HepG2 (cell line): ENCODE data around the gene SLC2A14. TPM values are rescaled to one million over a fixed set of nuclear protein-coding genes. Genes with fewer than 3 reads are reported as not detected.
A peak's percentile ranks its signal among the peaks of the same experiment; 100 is the strongest.
"Not testable (repeated sequence)": the region's sequence is repeated elsewhere in the genome, so short reads cannot be mapped to it uniquely, and the experiment has no call there.

Experiments
- DPF2 ChIP-seq: sonication (generic); formaldehyde crosslinking; IDR thresholded peaks from 2 replicates; pipeline ENCODE4 v1.4.0; 2020; ENCODE audit warnings: mild to moderate bottlenecking, low read depth, missing genetic modification reagents, borderline replicate concordance
- ETV5 ChIP-seq: IDR thresholded peaks from 2 replicates; pipeline ENCODE4 v1.6.1; 2018; ENCODE audit warnings: missing biosample characterization, missing genetic modification reagents, inconsistent platforms, borderline replicate concordance
- FOSL2 ChIP-seq: sonication (generic); formaldehyde crosslinking; IDR thresholded peaks from 2 replicates; pipeline ENCODE4 v1.4.0; 2020; ENCODE audit warnings: missing genetic modification reagents
- FOXA1 ChIP-seq, 2 experiments: fragments of 450-650 bp in 1 of 2; sonication (generic) in 1 of 2; formaldehyde crosslinking in 1 of 2; IDR thresholded peaks; 2 replicates each; pipeline versions ENCODE4 v1.4.0 to v1.6.1; 2016 to 2020; ENCODE audit warnings: missing genetic modification reagents in 1 of 2
- FOXK1 ChIP-seq: sonication (generic); formaldehyde crosslinking; IDR thresholded peaks from 2 replicates; pipeline ENCODE4 v1.4.0; 2020; ENCODE audit warnings: low read depth, missing genetic modification reagents, borderline replicate concordance
- HDAC1 ChIP-seq: sonication (generic); formaldehyde crosslinking; IDR thresholded peaks from 2 replicates; pipeline ENCODE4 v1.5.1; 2020; ENCODE audit warnings: mild to moderate bottlenecking, missing genetic modification reagents
- NAIF1 ChIP-seq: sonication (generic); formaldehyde crosslinking; IDR thresholded peaks from 2 replicates; pipeline ENCODE4 v1.5.0; 2020; ENCODE audit warnings: mild to moderate bottlenecking, missing genetic modification reagents, borderline replicate concordance
- NFIC ChIP-seq: IDR thresholded peaks from 2 replicates; pipeline ENCODE4 v1.6.1; 2012; ENCODE audit warnings: mild to moderate bottlenecking, low read length, inconsistent platforms
- PITX1 ChIP-seq: sonication (generic); formaldehyde crosslinking; IDR thresholded peaks from 2 replicates; pipeline ENCODE4 v1.5.1; 2020; ENCODE audit warnings: mild to moderate bottlenecking, missing genetic modification reagents
- RARA ChIP-seq: IDR thresholded peaks from 2 replicates; pipeline ENCODE4 v1.6.1; 2016; ENCODE audit warnings: missing genetic modification reagents, missing compliant biosample characterization
- RCOR2 ChIP-seq: IDR thresholded peaks from 2 replicates; pipeline ENCODE4 v1.6.1; 2016; ENCODE audit warnings: missing biosample characterization, missing genetic modification reagents
- SAP130 ChIP-seq: IDR thresholded peaks from 2 replicates; pipeline ENCODE4 v1.6.1; 2016; ENCODE audit warnings: low read depth
- SOX13 ChIP-seq, 3 experiments: fragments of 450-650 bp in 1 of 3; sonication (generic) in 1 of 3; formaldehyde crosslinking in 1 of 3; IDR thresholded peaks in 2 of 3; conservative IDR thresholded peaks in 1 of 3; 2 replicates each; pipeline versions ENCODE4 v1.5.0 to v1.6.1; 2016 to 2020; ENCODE audit warnings: antibody characterized with exemption in 1 of 3, mild to moderate bottlenecking in 1 of 3, missing compliant biosample characterization in 1 of 3, missing genetic modification reagents in 1 of 3, moderate library complexity in 1 of 3
- ZNF331 ChIP-seq: sonication (generic); formaldehyde crosslinking; IDR thresholded peaks from 2 replicates; pipeline ENCODE4 v1.4.0; 2020; ENCODE audit warnings: missing genetic modification reagents
- polyA plus RNA-seq, 8 experiments: library from polyadenylated mRNA; depleted of rRNA in 3 of 8; stranded (reverse) in 7 of 8; unstranded in 1 of 8; fragments of >200 nt; fragmentation: Illumina TruSeq in 4 of 8; extraction: Trizol in 4 of 8; gene quantifications; 2 replicates each; pipeline versions ENCODE4 v1.2.1 to v1.2.3, GENCODE V29; 2011 to 2016; ENCODE audit warnings: low read depth in 4 of 8, missing spikeins in 1 of 8, mixed read lengths in 1 of 8; ENCODE audit not compliant: insufficient read depth in 1 of 8
- total RNA-seq, 5 experiments: library from RNA; depleted of rRNA; stranded (reverse); fragments of >200 nt; fragmentation: Illumina TruSeq; extraction: Trizol; gene quantifications; 2 replicates each; pipeline ENCODE4 v1.2.3, GENCODE V29; 2016; ENCODE audit warnings: low read depth in 1 of 5
- TF ChIP-seq, protein P1 (sequence below): sonication (generic); formaldehyde crosslinking; IDR thresholded peaks from 2 replicates; pipeline ENCODE4 v1.4.0; 2020; ENCODE audit warnings: mild to moderate bottlenecking, missing genetic modification reagents, borderline replicate concordance
- TF ChIP-seq, protein P2 (sequence below): IDR thresholded peaks from 2 replicates; pipeline ENCODE4 v1.4.0; 2020; ENCODE audit warnings: mild to moderate bottlenecking, missing genetic modification reagents
- TF ChIP-seq, protein P3 (sequence below): sonication (generic); IDR thresholded peaks from 2 replicates; pipeline ENCODE4 v1.6.1; 2016; ENCODE audit warnings: low read depth, borderline replicate concordance

The SLC2A14 gene
- total and polyA plus RNA-seq, 2 of the 13 experiments (the other 11 are each of a cell fraction or from before 2014, with no cell fraction given), result 7.7 to 39.0 TPM

DNA sequence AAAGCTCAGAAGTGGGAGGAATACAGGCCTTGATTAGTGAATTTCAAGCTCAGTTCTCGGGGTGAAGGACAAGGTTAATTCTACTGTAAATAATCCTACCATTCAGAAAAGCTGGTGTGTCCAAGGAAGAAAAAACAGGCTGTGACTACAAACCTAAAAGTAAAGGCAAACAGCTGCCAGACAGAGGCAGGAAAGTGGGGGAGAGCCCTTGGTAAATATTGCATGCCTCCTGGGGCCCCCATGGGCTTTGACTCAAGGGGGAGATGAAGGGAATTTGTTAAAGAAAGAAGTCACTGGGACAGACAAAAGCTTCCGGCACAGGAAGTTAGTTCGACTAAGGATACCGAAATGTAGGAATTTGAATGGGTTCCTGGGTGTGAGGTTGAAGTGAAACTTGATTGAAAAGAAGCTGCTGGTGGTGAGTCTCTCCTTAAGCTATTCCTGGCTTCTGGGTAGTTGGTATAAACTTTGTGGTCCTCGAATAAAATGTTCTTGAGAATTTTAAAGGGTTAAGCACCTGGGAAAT is 32.9 kb upstream of the SLC2A14 start (continued):
- TF ChIP-seq SAP130 (CRISPR knock-in tag) (peak; percentile 38; the same call in 1 of the 2 replicates), ZNF331 (CRISPR knock-in tag) (peak; percentile 34; the same call in 1 of the 2 replicates), PITX1 (CRISPR knock-in tag) (peak; percentile 99), RCOR2 (CRISPR knock-in tag) (0 out of 2 replicates have a peak, but pooled peaks have one; percentile 15), NFIC (peak; percentile 42; the same call in 1 of the 2 replicates), FOXK1 (CRISPR knock-in tag) (peak; percentile 30; the same call in 1 of the 2 replicates), DPF2 (CRISPR knock-in tag) (peak; percentile 39; the same call in 1 of the 2 replicates), ETV5 (CRISPR knock-in tag) (peak; percentile 81), FOSL2 (CRISPR knock-in tag) (peak; percentile 58), HDAC1 (CRISPR knock-in tag) (0 out of 2 replicates have a peak, but pooled peaks have one; percentile 10), RARA (CRISPR knock-in tag) (peak; percentile 92), SOX13 (IDR thresholded peaks at IDR 0.05) (peak; percentile 42), SOX13 (CRISPR knock-in tag; conservative IDR thresholded peaks at IDR 0.05 in 1 of 2, IDR thresholded peaks at IDR 0.05 in 1 of 2) (peak in 1 of 2 experiments; percentile 79; a peak in 2 of 4 replicates), NAIF1 (CRISPR knock-in tag) (peak; percentile 61; the same call in 1 of the 2 replicates), FOXA1 (CRISPR knock-in tag; IDR thresholded peaks at IDR 0.05) (peak; percentile 85)
- TF ChIP-seq, protein P1, sequence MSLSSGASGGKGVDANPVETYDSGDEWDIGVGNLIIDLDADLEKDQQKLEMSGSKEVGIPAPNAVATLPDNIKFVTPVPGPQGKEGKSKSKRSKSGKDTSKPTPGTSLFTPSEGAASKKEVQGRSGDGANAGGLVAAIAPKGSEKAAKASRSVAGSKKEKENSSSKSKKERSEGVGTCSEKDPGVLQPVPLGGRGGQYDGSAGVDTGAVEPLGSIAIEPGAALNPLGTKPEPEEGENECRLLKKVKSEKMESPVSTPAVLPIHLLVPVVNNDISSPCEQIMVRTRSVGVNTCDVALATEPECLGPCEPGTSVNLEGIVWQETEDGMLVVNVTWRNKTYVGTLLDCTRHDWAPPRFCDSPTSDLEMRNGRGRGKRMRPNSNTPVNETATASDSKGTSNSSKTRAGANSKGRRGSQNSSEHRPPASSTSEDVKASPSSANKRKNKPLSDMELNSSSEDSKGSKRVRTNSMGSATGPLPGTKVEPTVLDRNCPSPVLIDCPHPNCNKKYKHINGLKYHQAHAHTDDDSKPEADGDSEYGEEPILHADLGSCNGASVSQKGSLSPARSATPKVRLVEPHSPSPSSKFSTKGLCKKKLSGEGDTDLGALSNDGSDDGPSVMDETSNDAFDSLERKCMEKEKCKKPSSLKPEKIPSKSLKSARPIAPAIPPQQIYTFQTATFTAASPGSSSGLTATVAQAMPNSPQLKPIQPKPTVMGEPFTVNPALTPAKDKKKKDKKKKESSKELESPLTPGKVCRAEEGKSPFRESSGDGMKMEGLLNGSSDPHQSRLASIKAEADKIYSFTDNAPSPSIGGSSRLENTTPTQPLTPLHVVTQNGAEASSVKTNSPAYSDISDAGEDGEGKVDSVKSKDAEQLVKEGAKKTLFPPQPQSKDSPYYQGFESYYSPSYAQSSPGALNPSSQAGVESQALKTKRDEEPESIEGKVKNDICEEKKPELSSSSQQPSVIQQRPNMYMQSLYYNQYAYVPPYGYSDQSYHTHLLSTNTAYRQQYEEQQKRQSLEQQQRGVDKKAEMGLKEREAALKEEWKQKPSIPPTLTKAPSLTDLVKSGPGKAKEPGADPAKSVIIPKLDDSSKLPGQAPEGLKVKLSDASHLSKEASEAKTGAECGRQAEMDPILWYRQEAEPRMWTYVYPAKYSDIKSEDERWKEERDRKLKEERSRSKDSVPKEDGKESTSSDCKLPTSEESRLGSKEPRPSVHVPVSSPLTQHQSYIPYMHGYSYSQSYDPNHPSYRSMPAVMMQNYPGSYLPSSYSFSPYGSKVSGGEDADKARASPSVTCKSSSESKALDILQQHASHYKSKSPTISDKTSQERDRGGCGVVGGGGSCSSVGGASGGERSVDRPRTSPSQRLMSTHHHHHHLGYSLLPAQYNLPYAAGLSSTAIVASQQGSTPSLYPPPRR (CRISPR knock-in tag), result 0 out of 2 replicates have a peak, but pooled peaks have one; percentile 19
- TF ChIP-seq, protein P2, sequence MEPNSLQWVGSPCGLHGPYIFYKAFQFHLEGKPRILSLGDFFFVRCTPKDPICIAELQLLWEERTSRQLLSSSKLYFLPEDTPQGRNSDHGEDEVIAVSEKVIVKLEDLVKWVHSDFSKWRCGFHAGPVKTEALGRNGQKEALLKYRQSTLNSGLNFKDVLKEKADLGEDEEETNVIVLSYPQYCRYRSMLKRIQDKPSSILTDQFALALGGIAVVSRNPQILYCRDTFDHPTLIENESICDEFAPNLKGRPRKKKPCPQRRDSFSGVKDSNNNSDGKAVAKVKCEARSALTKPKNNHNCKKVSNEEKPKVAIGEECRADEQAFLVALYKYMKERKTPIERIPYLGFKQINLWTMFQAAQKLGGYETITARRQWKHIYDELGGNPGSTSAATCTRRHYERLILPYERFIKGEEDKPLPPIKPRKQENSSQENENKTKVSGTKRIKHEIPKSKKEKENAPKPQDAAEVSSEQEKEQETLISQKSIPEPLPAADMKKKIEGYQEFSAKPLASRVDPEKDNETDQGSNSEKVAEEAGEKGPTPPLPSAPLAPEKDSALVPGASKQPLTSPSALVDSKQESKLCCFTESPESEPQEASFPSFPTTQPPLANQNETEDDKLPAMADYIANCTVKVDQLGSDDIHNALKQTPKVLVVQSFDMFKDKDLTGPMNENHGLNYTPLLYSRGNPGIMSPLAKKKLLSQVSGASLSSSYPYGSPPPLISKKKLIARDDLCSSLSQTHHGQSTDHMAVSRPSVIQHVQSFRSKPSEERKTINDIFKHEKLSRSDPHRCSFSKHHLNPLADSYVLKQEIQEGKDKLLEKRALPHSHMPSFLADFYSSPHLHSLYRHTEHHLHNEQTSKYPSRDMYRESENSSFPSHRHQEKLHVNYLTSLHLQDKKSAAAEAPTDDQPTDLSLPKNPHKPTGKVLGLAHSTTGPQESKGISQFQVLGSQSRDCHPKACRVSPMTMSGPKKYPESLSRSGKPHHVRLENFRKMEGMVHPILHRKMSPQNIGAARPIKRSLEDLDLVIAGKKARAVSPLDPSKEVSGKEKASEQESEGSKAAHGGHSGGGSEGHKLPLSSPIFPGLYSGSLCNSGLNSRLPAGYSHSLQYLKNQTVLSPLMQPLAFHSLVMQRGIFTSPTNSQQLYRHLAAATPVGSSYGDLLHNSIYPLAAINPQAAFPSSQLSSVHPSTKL (CRISPR knock-in tag), result peak; percentile 90
- TF ChIP-seq, protein P3, sequence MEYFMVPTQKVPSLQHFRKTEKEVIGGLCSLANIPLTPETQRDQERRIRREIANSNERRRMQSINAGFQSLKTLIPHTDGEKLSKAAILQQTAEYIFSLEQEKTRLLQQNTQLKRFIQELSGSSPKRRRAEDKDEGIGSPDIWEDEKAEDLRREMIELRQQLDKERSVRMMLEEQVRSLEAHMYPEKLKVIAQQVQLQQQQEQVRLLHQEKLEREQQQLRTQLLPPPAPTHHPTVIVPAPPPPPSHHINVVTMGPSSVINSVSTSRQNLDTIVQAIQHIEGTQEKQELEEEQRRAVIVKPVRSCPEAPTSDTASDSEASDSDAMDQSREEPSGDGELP, result peak; percentile 45; the same call in 1 of the 2 replicates
- TF ChIP-seq FOXA1 (IDR thresholded peaks at IDR 0.05), result not testable (repeated sequence)
